IPS-20b (cell line): ENCODE data around the gene CHI3L1.

Source experiments
- H3K27ac ChIP-seq: one replicate; pipeline ENCODE4 v1.5.1; 2013; ENCODE audit warnings: low read length
- H3K27me3 ChIP-seq: 2 replicates; pipeline ENCODE4 v1.6.1; 2013; ENCODE audit warnings: mild to moderate bottlenecking, low read length, inconsistent platforms; ENCODE audit not compliant: insufficient read depth
- H3K36me3 ChIP-seq: 2 replicates; pipeline ENCODE4 v1.6.1; 2013; ENCODE audit warnings: low read depth, mild to moderate bottlenecking, inconsistent platforms, low read length, moderate library complexity; ENCODE audit not compliant: insufficient read depth
- H3K4me1 ChIP-seq: 2 replicates; pipeline ENCODE4 v1.6.1; 2013; ENCODE audit warnings: mild to moderate bottlenecking, control low read depth, inconsistent platforms, low read length, moderate library complexity; ENCODE audit not compliant: insufficient read depth
- H3K4me3 ChIP-seq: 2 replicates; pipeline ENCODE4 v1.5.1; 2013; ENCODE audit warnings: mild to moderate bottlenecking, low read length, inconsistent platforms
- H3K9ac ChIP-seq: 2 replicates; pipeline ENCODE4 v1.6.1; 2013; ENCODE audit warnings: low read depth, mild to moderate bottlenecking, inconsistent platforms, low read length, moderate library complexity
- H3K9me3 ChIP-seq: 2 replicates; pipeline ENCODE4 v1.6.1; 2013; ENCODE audit warnings: mild to moderate bottlenecking, low read depth, low read length, inconsistent platforms; ENCODE audit not compliant: insufficient read depth

CHI3L1 gene

GRCh38 chr1:203188686-203189232, 2.3 kb upstream of the CHI3L1 start:
- Histone ChIP-seq H3K27me3 (no peaks in the 10 kb centered on the region), H3K27ac (no peak overlapping the region), H3K4me3 (no peak overlapping the region), H3K9me3 (no peaks in the 10 kb centered on the region), H3K4me1 (peaks cover 21% of the 10 kb centered on the region), H3K9ac (no peak overlapping the region), H3K36me3 (no peaks in the 10 kb centered on the region)

GRCh38 chr1:203187689-203188264, 1.3 kb upstream of the CHI3L1 start:
- peak overlapping the region; percentile 48; the same call in 1 of the 2 replicates for H3K9ac ChIP-seq
- no peak overlapping the region for H3K27ac ChIP-seq
- no peaks in the 10 kb centered on the region for H3K9me3 ChIP-seq
- H3K4me3 ChIP-seq, result no peak overlapping the region
- H3K27me3 ChIP-seq, result no peaks in the 10 kb centered on the region
- no peaks in the 10 kb centered on the region for H3K36me3 ChIP-seq
- peaks cover 21% of the 10 kb centered on the region for H3K4me1 ChIP-seq

GRCh38 chr1:203187304-203187685, 791 bp upstream of the CHI3L1 start:
- H3K9me3 ChIP-seq, result no peaks in the 10 kb centered on the region
- no peaks in the 10 kb centered on the region for H3K36me3 ChIP-seq
- H3K4me3 ChIP-seq, result no peak overlapping the region
- peak overlapping the region; percentile 48; the same call in 1 of the 2 replicates for H3K9ac ChIP-seq
- no peak overlapping the region for H3K27ac ChIP-seq
- no peaks in the 10 kb centered on the region for H3K27me3 ChIP-seq
- peaks cover 21% of the 10 kb centered on the region for H3K4me1 ChIP-seq

GRCh38 chr1:203186091-203186445, 436 bp downstream of the CHI3L1 start:
- H3K27ac ChIP-seq, result no peak overlapping the region

GRCh38 chr1:203185585-203185984, 919 bp downstream of the CHI3L1 start:
- Histone ChIP-seq H3K27ac (no peak overlapping the region), H3K9me3 (no peaks in the 10 kb centered on the region), H3K4me1 (peaks cover 21% of the 10 kb centered on the region), H3K9ac (no peak overlapping the region), H3K4me3 (no peak overlapping the region), H3K27me3 (no peaks in the 10 kb centered on the region), H3K36me3 (no peaks in the 10 kb centered on the region)

More at GRCh38 chr1:203186091-203186445, 436 bp downstream of the CHI3L1 start:
- no peaks in the 10 kb centered on the region for H3K36me3 ChIP-seq
- H3K9ac ChIP-seq, result no peak overlapping the region
- no peak overlapping the region for H3K4me3 ChIP-seq
- H3K9me3 ChIP-seq, result no peaks in the 10 kb centered on the region
- H3K27me3 ChIP-seq, result no peaks in the 10 kb centered on the region
- H3K4me1 ChIP-seq, result peaks cover 21% of the 10 kb centered on the region

GRCh38 chr1:203185061-203185461, 1.4 kb downstream of the CHI3L1 start:
- H3K27ac ChIP-seq, result no peak overlapping the region
- no peak overlapping the region for H3K9ac ChIP-seq
- H3K9me3 ChIP-seq, result no peaks in the 10 kb centered on the region
- no peaks in the 10 kb centered on the region; the same call in 1 of the 2 replicates for H3K27me3 ChIP-seq
- no peaks in the 10 kb centered on the region for H3K36me3 ChIP-seq
- H3K4me3 ChIP-seq, result no peak overlapping the region
- peaks cover 21% of the 10 kb centered on the region for H3K4me1 ChIP-seq

GRCh38 chr1:203184467-203184866, 2.0 kb downstream of the CHI3L1 start:
- H3K4me3 ChIP-seq, result no peak overlapping the region
- H3K4me1 ChIP-seq, result peaks cover 21% of the 10 kb centered on the region
- H3K9me3 ChIP-seq, result no peaks in the 10 kb centered on the region
- H3K27me3 ChIP-seq, result no peaks in the 10 kb centered on the region; the same call in 1 of the 2 replicates
- no peak overlapping the region for H3K27ac ChIP-seq
- H3K36me3 ChIP-seq, result no peaks in the 10 kb centered on the region
- no peak overlapping the region for H3K9ac ChIP-seq

- H3K4me3 ChIP-seq, result no peak overlapping the region
- H3K9ac ChIP-seq, result no peak overlapping the region
- no peaks in the 10 kb centered on the region for H3K36me3 ChIP-seq
- no peaks in the 10 kb centered on the region; the same call in 1 of the 2 replicates for H3K27me3 ChIP-seq
- H3K27ac ChIP-seq, result no peak overlapping the region
- H3K9me3 ChIP-seq, result no peaks in the 10 kb centered on the region
- peaks cover 21% of the 10 kb centered on the region for H3K4me1 ChIP-seq
Measured at GRCh38 chr1:203183828-203184227, 2.7 kb downstream of the CHI3L1 start.

GRCh38 chr1:203182387-203182953, 4.0 kb downstream of the CHI3L1 start:
- no peaks in the 10 kb centered on the region for H3K9me3 ChIP-seq
- H3K9ac ChIP-seq, result no peak overlapping the region
- no peaks in the 10 kb centered on the region; the same call in 1 of the 2 replicates for H3K27me3 ChIP-seq
- peaks cover 23% of the 10 kb centered on the region for H3K4me1 ChIP-seq
- no peak overlapping the region for H3K4me3 ChIP-seq
- no peaks in the 10 kb centered on the region for H3K36me3 ChIP-seq
- H3K27ac ChIP-seq, result no peak overlapping the region

GRCh38 chr1:203181586-203182386, 4.7 kb downstream of the CHI3L1 start:
- Histone ChIP-seq H3K27me3 (no peaks in the 10 kb centered on the region; the same call in 1 of the 2 replicates), H3K4me3 (no peak overlapping the region), H3K4me1 (peaks cover 18% of the 10 kb centered on the region), H3K27ac (no peak overlapping the region), H3K36me3 (no peaks in the 10 kb centered on the region), H3K9me3 (no peaks in the 10 kb centered on the region), H3K9ac (no peak overlapping the region)

GRCh38 chr1:203180611-203181330, 5.7 kb downstream of the CHI3L1 start:
- no peaks in the 10 kb centered on the region; the same call in 1 of the 2 replicates for H3K27me3 ChIP-seq
- H3K9ac ChIP-seq, result no peak overlapping the region
- no peaks in the 10 kb centered on the region for H3K36me3 ChIP-seq
- H3K27ac ChIP-seq, result no peak overlapping the region
- peaks cover 8% of the 10 kb centered on the region; the same call in 1 of the 2 replicates for H3K4me1 ChIP-seq
- no peak overlapping the region for H3K4me3 ChIP-seq
- no peaks in the 10 kb centered on the region for H3K9me3 ChIP-seq
